Measurements from ENCODE around the gene CDIP1. TPM values are rescaled to one million over a fixed set of nuclear protein-coding genes. Genes with fewer than 3 reads are reported as not detected.

The CDIP1 gene
- total and polyA plus RNA-seq, 12 donors = 28.2 to 59.5 (median 46.1) TPM

DNA sequence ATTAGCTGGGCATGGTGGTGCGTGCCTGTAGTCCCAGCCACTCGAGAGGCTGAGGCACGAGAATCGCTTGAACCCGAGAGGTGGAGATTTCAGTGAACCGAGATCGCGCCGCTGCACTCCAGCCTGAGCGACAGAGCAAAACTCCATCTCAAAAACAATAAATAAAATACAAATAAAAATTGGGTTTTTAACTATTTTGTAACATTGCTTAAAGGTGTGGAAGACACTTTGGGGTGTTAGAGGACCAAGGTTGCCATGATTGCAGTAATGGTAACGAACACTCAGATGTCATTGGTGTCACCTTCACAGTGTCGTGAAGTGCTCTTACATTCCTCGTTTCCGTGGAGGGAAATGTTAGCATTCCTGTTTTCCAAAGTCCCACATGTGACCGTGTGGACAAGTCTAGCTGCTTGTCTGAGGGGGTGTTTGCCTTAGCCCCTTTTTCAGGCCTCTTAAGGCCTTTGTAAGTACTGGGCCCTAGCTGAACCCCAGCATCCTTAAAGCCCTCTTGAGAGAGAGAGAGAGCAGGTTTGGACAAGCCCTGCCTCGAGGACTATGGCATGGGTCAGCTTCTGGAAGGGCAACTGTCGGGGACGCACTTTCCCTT lies 26.2 kb upstream of the CDIP1 start:
- intact Hi-C loops (cut with DNase I) = no loop called here
- DNase-seq = no peak
- 79 to 86% methylated on average over 18 of the region's 18 CpGs for WGBS, 2 donors

DNA sequence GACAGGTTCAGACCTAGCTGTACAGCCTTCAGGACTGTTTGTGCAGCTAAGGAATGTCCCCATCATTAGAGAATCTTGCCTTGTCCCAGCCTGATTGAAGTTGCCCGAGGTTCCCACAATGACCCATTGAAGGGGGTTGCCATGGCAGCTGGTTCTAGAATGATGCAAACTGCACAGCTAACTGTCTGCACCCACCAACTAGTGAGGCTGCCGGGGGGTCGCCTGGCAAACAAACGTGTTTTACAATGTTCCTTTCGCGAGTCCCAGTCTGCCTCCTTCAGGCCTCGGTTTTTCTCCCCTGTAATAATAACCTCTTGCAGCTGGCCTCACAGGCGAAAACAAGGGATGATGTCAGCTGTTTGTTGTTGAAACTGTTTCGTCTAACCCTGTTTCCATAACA lies 23.0 kb upstream of the CDIP1 start:
- 62 to 67% methylated on average over 9 of the region's 9 CpGs for WGBS, 2 donors
- no peak for ATAC-seq
- intact Hi-C loops (cut with DNase I) = no loop called here

More for the DNA sequence above, 26.2 kb upstream of the CDIP1 start:
- TF ChIP-seq, protein P1, sequence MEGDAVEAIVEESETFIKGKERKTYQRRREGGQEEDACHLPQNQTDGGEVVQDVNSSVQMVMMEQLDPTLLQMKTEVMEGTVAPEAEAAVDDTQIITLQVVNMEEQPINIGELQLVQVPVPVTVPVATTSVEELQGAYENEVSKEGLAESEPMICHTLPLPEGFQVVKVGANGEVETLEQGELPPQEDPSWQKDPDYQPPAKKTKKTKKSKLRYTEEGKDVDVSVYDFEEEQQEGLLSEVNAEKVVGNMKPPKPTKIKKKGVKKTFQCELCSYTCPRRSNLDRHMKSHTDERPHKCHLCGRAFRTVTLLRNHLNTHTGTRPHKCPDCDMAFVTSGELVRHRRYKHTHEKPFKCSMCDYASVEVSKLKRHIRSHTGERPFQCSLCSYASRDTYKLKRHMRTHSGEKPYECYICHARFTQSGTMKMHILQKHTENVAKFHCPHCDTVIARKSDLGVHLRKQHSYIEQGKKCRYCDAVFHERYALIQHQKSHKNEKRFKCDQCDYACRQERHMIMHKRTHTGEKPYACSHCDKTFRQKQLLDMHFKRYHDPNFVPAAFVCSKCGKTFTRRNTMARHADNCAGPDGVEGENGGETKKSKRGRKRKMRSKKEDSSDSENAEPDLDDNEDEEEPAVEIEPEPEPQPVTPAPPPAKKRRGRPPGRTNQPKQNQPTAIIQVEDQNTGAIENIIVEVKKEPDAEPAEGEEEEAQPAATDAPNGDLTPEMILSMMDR (IDR thresholded peaks at IDR 0.05) = no peak
- Histone ChIP-seq H3K4me1 (no peaks in the 10 kb centered on the region), H3K4me3 (no peak overlapping the region), H3K36me3 (no peaks in the 10 kb centered on the region), H3K27me3 (no peaks in the 10 kb centered on the region), H3K9me3 (no peaks in the 10 kb centered on the region), H3K27ac (no peak overlapping the region)
- ATAC-seq = no peak

DNA sequence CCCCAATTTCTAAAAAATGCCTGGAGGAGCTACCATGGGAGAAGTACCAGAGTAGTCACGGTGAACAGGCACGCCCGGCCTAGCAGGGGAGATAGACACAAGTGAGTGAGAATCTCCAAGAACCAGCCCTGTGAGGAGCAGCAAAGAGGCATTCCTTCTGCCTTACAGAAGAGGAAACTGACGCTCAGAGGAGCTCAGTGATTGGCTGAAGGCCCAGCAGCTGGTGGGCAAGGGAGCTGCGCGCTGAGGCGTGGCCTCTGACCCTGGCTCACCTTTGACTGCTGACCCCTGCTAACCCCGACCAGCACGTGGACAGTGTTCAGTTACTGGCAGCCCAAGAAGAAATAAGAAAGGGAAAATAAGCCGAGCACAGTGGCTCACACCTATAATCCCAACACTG lies 19.4 kb upstream of the CDIP1 start:
- no peaks in the 10 kb centered on the region for H3K9me3 ChIP-seq
- no peak for DNase-seq
- H3K4me3 ChIP-seq = no peak overlapping the region
- no peak overlapping the region for H3K27ac ChIP-seq
- 79 to 84% methylated on average over 10 of the region's 10 CpGs for WGBS, 2 donors
- intact Hi-C loops (cut with DNase I) = loop anchor here in 1 of 10 donors (5.0 kb wide), 1 partner anchor 581 kb away; no protein-coding TSS in a partner anchor
- no peaks in the 10 kb centered on the region for H3K4me1 ChIP-seq
- no peaks in the 10 kb centered on the region for H3K27me3 ChIP-seq
- TF ChIP-seq, protein P1 (IDR thresholded peaks at IDR 0.05) = no peak
- ATAC-seq = peak in 1 of 8 donors; percentile 26
- H3K36me3 ChIP-seq = no peaks in the 10 kb centered on the region

More for the DNA sequence above, 23.0 kb upstream of the CDIP1 start:
- DNase-seq = no peak
- H3K27me3 ChIP-seq = no peaks in the 10 kb centered on the region
- TF ChIP-seq, protein P1 (IDR thresholded peaks at IDR 0.05) = no peak
- H3K9me3 ChIP-seq = no peaks in the 10 kb centered on the region
- no peak overlapping the region for H3K4me3 ChIP-seq
- no peaks in the 10 kb centered on the region for H3K36me3 ChIP-seq
- no peak overlapping the region for H3K27ac ChIP-seq
- H3K4me1 ChIP-seq = no peaks in the 10 kb centered on the region

DNA sequence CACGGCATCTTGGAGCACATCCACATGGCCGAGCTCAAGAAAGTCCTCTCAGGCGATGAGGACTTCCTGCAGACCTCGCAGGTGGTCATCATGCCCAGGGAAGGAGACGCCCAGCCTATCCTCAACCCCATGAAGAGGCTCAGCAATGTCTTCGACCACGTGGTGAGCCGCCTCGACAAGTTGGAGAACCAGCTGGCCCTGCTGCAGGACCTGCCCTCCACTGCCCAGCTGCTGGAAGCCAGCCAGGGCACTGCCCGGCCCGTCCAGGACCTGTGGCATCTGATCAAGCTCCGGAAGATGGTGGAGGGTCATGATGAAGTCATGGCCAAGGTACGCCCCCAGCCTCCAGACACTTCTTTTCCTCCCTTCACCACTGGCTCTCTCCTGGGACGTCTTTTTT lies 18.0 kb upstream of the CDIP1 start:
- 85 to 92% methylated on average over 14 of the region's 14 CpGs for WGBS, 2 donors
- DNase-seq = no peak

More for the DNA sequence above, 18.0 kb upstream of the CDIP1 start:
- TF ChIP-seq, protein P1 (IDR thresholded peaks at IDR 0.05) = no peak
- H3K27me3 ChIP-seq = no peaks in the 10 kb centered on the region
- H3K4me1 ChIP-seq = no peaks in the 10 kb centered on the region
- intact Hi-C loops (cut with DNase I) = loop anchor here in 1 of 10 donors (5.0 kb wide), 1 partner anchor 579 kb away; no protein-coding TSS in a partner anchor
- H3K4me3 ChIP-seq = no peak overlapping the region
- ATAC-seq = no peak
- H3K36me3 ChIP-seq = no peaks in the 10 kb centered on the region
- H3K9me3 ChIP-seq = no peaks in the 10 kb centered on the region
- no peak overlapping the region for H3K27ac ChIP-seq

Measured in heart right ventricle (tissue), 16 donors.